GM19023 (cell line): ENCODE measurements around the gene OXTR.

Experiments
- ATAC-seq: cut with Tn5 transposase; IDR thresholded peaks from one replicate; pipeline ENCODE4 v1.9.1; 2021; ENCODE audit warnings: mild to moderate bottlenecking, moderate library complexity; ENCODE audit not compliant: unreplicated experiment

Gene OXTR

GRCh38 chr3:8769088-8769822 lies at the start of gene OXTR:
OXTR (minus strand) TSS chr3:8769613; CDS start chr3:8768187, 1,426 bp downstream.
- ATAC-seq: peak; percentile 73

DNA sequence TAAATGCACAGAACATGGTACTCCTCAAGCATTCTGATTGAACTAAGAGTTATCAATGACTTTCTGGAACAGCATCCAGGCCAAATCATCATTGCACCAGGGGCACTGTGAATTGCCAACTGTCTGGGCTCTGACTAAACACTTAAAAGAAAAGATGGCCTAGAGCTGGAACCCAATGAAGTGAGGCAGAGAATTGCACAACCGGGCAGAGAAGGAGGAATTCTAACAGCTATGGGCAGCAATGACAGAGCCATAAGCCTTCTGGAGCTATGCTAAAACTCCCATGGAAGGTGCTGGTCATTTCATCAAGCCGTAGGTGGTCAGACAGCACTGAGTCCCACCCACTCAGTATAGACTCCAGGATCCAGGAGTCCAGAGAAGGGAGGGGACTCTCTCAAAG lies 48.1 kb upstream of the OXTR start:
- ATAC-seq: no peak

DNA sequence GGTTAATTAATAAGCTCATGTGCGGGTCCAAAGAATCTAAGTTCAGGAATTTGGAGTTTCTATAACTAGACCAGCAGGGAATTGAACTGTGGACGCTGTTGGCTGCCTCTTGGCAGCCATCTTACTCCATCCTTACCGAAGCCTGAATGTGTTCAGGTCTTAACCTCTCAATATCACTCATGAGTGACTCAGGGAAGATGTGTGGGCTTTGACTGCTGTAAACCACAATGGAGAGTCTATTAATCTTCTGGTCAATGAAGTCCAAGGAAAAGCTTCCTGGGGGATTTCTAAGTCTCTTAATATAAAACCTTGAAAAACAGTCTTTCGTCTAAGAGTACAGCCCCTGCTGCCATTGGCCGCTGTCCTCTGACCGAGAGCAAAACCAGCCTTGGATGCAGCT lies 46.7 kb upstream of the OXTR start:
- ATAC-seq: no peak

- ATAC-seq: no peak
These were observed 44.0 kb upstream of the OXTR start for GRCh38 chr3:8813411-8813810.

DNA sequence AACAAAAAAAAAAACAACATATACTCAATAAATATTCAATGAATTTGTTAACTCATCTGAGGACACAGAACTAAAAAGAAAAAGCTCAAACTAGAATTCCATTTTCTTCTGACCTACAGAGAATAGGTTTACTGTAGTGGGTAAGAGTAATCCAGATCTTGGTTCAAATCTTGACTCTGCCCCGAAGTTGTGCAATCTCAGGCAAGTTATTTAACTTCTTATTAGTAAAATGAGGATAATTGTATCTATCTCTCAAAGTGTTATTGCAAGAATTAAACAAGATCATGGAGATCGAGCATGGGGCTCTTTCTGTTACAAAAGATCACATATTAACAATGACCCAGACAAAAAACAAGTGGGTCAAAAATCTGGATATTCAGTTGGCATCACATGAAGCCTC lies 41.1 kb upstream of the OXTR start:
- no peak for ATAC-seq

GRCh38 chr3:8805774-8806173 lies 36.4 kb upstream of the OXTR start:
- ATAC-seq: no peak

DNA sequence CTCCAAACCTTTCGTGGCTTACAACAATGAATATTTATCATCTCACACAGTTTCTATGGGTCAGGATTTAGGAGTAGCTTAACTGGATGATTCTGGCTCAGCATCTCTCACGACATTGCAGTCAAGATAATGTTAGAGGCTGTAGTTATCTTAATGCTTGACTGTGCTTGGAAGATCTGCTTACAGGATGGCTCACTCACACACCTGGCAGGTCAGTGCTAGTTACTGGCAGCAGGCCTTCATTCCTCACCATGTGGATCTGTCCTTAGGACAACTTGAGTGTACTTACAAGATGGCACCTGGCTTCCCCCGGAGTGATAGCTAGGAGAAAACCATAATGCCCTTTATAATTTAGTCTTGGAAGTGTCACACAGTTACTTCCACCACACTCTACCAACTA lies 32.8 kb upstream of the OXTR start:
- no peak for ATAC-seq

DNA sequence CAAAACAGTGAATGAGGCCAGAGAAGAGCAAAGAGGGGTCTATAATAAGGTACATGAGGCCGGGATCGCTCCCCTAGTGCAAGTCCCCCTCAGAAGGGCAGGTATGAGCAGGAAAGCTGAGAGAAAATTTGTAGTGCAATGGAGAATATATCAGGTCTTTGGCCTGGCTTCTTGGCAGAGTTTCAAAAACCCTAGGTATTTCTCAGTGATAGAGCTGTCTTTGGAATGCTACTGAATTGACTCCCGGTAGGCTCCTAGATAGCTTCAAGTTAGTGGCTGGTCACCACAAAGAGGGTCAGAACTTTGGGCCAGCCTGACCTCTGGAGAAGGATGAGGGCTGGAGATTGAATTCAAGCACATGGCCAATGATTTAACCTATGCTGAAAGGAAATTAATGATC lies 30.6 kb upstream of the OXTR start:
- no peak for ATAC-seq

DNA sequence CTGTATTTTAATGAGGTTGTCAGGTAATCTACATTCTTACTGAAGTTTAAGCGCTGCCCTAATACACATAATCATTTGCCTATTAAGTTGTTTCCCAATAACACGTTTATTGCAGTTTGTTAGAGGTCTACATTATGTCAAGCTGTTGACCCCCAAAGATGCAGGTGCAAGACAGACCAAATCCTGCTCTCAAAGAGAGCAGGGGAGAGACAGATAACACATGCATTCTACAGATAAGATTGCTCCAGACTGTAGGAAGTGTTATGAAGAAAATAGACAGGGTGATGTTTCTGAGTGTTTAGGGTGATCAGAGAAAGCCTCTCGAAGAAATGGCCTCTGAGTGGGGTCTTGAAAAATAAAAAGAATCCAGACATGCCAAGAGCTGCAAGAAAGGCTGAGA lies 24.8 kb upstream of the OXTR start:
- ATAC-seq: no peak

DNA sequence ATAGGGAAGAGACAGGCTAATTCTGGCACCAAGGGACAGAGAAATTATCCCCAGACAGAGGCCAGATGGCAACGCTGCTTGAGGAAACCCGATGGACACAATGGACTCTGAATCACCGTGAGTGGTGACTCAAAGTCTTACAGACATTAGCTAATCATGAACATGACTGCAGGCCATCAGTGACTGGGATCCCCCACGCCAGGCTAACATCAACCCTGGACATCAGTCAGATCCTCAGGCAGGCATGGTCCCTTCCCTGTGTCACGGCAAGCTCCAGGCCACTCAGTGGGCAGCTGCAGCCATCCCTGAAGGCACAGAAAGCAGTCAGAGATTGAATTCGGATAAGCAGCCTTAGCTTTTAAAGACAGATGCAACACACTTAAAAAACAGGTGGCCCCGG lies 23.8 kb upstream of the OXTR start:
- no peak for ATAC-seq

GRCh38 chr3:8790529-8790928 lies 21.1 kb upstream of the OXTR start:
- ATAC-seq: no peak

DNA sequence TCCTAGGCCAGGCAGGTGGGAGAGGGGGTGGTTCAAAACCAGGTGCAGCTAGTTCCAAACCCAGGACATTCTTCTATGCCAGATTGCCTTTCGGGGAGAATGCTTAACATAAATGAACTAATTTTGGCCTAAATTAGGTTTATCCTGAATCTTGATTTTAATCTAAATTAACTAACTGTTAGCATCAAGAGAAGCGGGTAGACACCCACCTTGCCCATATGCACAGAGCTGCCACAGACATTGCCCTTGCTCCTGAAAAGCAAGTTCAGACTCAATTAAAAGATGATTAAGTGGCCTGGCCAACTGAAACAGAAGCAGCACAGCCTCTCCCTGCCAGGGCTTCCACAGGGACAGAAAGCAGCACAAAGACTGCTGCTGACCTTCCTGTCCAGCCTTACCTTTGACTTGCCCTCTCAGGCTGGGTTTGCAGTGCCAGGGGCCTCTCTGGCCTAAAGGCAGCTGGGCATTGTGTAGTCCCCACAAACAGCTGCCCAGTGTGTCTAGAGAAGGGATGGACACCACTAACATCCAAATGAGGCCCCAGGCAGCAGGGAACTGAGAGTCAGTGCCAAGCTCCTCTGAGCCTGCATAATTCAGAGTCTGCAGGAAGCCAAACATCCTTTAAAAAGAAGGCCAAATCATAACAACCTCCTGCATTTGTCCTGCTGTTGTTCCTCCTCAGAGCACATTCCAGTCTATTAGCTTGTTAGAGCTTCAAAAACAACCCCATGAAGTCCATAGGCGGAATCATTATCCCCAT lies 15.4 kb upstream of the OXTR start:
- no peak for ATAC-seq

- no peak for ATAC-seq
These were observed 10.9 kb upstream of the OXTR start for GRCh38 chr3:8780279-8780678.

- no peak for ATAC-seq
These were observed 9.1 kb upstream of the OXTR start for GRCh38 chr3:8778475-8778874.

GRCh38 chr3:8777978-8778267 lies 8.5 kb upstream of the OXTR start:
- no peak for ATAC-seq

DNA sequence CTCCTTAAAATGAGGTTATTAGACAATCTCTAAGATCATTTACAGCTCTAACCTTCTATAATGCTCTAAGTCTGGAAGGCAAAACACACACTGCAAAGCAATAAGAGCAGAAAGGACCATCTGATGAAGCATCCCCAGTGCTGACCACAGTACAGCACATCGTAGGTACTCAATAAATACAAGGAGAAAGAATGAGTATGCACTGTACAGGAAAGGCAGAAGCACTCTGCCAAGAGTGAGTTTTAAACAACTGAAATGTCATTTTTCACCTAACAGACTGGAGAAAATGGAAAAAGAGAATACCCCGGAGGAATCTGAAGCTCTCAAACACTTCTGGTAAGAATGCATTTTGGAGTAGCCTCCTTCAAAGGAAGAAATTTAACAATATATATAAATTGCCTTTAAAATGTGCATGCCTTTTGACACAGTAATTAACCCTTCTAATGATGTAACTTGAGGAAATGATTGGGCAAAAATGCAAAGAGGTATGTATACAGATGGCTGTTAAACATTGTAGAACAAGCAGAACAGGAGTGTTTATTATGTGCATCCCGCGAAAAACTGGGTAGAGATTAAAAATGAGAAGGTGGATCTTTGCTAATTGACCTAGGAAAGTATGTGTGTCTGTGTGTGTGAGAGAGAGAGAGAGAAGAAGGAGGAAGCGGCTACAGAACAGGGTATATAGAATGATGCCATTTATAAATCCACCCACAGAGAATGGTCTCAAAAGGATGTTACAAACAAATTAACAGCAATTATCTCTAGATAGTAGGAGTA lies 8.0 kb upstream of the OXTR start:
- ATAC-seq: no peak

GRCh38 chr3:8776406-8776805 lies 7.0 kb upstream of the OXTR start:
- no peak for ATAC-seq

- ATAC-seq: no peak
These were observed 6.2 kb upstream of the OXTR start for GRCh38 chr3:8775602-8776001.

GRCh38 chr3:8775181-8775580 lies 5.8 kb upstream of the OXTR start:
- no peak for ATAC-seq

DNA sequence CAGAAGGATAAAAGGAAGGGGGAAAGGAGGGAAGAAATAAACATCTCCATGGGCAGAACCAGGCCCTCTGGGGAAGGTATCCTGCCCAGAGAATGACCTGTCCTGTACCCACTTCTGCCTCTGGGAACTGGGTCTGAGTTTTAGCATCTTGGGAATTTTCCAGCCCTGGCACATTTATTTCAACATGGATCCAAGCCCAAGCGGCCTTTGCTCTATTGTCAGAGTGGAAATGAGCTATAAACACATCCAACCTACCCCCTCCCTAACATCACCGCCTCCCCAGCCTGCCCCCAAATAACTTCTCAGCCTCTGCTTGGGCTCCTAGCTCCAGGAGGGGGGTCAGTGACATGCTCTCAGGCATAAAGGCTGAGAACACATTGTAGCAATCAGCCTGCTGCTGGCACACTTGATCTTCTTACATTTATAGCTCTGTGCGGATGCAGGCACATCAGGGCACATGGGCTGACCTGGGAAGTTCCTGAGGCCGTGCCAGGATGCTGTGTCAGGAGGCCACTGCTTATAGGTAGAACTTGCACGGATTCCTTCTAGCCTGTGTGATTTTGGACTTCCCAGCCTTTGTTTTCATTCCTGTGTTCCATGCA lies 4.6 kb upstream of the OXTR start:
- ATAC-seq: no peak

DNA sequence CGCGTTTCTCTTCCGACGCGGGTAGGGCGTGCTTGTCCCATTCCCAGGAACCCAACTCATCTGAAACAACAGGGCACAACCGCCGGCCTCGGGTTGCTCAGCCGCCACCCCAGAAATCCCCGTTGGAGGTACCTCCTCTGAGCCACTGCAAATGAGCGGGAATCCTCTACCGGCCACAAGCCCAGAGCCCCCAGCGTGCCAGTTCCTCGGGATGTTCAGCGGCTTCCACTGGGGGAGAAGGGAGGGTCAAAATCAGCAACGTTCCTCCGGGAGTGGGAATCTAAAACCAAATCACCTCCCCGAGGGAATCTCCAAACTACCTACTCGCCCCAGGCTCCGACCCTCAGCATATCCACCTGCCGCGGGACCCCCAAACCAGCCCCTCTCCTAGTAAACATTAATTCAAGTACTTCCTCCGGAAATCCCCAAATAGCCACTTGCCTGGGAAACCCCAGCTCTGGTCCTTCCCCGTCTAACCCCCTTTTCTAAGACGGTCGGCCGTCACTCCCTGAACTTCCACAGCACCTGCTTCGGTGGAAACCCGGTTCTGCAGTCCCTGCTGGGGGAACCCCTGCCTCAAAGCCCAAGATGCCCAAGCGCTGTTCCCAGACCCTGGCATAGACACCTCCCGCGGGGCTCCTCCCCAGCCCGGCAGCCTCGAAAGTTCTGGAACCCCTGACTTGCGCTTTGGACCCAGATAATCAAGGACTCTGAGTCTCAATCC lies 887 bp downstream of the OXTR start:
- peak; percentile 37 for ATAC-seq
